Gastroesophageal sphincter (tissue), 3 donors: ENCODE data around the gene PPP1R11.

Source experiments
- EP300 ChIP-seq: sonication (generic); formaldehyde crosslinking; IDR thresholded peaks from one replicate; pipeline ENCODE4 v1.6.1; 2017; ENCODE audit warnings: antibody characterized with exemption, mild to moderate bottlenecking
- POLR2A ChIP-seq, 2 donors: fragments of 450-650 bp; IDR thresholded peaks; one replicate each; pipeline ENCODE4 v1.6.1; 2017; ENCODE audit warnings: antibody characterized with exemption in 2 of 2, mild to moderate bottlenecking in 2 of 2, moderate library complexity in 1 of 2
- POLR2AphosphoS5 ChIP-seq: sonication (generic); formaldehyde crosslinking; IDR thresholded peaks from one replicate; pipeline ENCODE4 v1.6.1; 2017; ENCODE audit warnings: antibody characterized with exemption
- TF ChIP-seq, protein P1 (sequence below), 4 experiments: fragments of 200-600 bp in 2 of 4; fragments of 450-650 bp in 2 of 4; sonication (generic) in 1 of 4; IDR thresholded peaks; one replicate each; pipeline ENCODE4 v1.5.1; 2017 to 2019; ENCODE audit warnings: antibody characterized with exemption in 4 of 4, mild to moderate bottlenecking in 2 of 4, moderate library complexity in 2 of 4

DNA sequence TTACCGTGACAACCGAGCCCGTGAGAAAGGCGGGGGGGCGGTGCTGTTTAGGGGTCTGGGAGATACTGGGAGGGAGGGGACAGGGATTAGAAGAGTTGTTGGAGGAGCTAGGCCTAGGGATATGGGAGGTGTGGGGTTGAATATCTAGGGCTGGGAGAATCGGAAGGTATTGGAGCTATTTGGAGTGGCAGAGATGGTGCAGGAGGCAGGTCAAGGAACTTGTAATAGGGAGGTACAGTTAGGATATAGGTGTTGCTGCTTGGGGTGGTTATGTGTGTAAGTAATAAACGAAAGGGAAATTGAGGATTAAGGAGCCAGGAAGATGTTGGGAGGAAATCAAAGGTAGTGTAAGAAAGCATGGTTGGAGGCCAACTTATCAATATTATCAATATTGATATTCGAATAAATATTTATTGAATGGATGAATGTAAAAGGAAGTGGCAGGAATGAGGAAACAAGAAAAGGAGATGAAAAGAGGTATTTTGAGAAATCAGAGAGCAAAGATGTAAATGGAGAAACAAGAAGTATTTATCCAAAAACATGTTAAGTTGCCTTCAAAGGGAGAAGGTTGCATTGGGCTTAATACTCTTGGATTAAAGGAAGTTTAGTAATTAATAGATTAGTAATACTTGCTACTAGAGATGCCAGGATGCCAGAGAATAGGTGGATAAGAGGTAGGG is 602 bp downstream of the PPP1R11 start:
- TF ChIP-seq, protein P1, sequence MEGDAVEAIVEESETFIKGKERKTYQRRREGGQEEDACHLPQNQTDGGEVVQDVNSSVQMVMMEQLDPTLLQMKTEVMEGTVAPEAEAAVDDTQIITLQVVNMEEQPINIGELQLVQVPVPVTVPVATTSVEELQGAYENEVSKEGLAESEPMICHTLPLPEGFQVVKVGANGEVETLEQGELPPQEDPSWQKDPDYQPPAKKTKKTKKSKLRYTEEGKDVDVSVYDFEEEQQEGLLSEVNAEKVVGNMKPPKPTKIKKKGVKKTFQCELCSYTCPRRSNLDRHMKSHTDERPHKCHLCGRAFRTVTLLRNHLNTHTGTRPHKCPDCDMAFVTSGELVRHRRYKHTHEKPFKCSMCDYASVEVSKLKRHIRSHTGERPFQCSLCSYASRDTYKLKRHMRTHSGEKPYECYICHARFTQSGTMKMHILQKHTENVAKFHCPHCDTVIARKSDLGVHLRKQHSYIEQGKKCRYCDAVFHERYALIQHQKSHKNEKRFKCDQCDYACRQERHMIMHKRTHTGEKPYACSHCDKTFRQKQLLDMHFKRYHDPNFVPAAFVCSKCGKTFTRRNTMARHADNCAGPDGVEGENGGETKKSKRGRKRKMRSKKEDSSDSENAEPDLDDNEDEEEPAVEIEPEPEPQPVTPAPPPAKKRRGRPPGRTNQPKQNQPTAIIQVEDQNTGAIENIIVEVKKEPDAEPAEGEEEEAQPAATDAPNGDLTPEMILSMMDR (IDR thresholded peaks at IDR 0.05), result no peak
- TF ChIP-seq POLR2A (IDR thresholded peaks at IDR 0.05), result no peak
- no peak for TF ChIP-seq EP300
- no peak for TF ChIP-seq POLR2AphosphoS5
